HepG2 (cell line): ENCODE data around the gene RABEP1. TPM values are rescaled to one million over a fixed set of nuclear protein-coding genes. Genes with fewer than 3 reads are reported as not detected.

Experiments used
- ATAC-seq: fragments of 200-7000 bp; cut with Tn5 transposase; 3 replicates; pipeline ENCODE4 v1.9.1; 2020; ENCODE audit warnings: mild to moderate bottlenecking, moderate library complexity
- BruUV-seq: library from RNA; stranded (reverse); fragments of 400-500 nt; replicated peaks from 2 replicates; lab custom pipeline; 2021; lab: Mats Ljungman, UMichigan
- CTCF ChIA-PET: fragments of 300-600 bp; formaldehyde crosslinking; extraction: SDS; loops from one replicate; lab custom pipeline; 2021; ENCODE audit warnings: low total read pairs, inconsistent platforms, low intra/inter-chr PET ratio; lab: Yijun Ruan, JAX
- POLR2A ChIA-PET: fragments of 350-600 bp; sonication (Branson Sonifier 250); formaldehyde crosslinking; loops from one replicate; lab custom pipeline; 2020; ENCODE audit warnings: antibody characterized with exemption, inconsistent platforms; lab: Yijun Ruan, JAX
- DNase-seq: peaks from one replicate; pipeline ENCODE4 v3.0.0-alpha.2; 2015; ENCODE audit warnings: low spot score
- FAIRE-seq: peaks from 3 replicates; lab custom pipeline; 2011; peaks lifted over from hg19 to GRCh38; lab: Jason Lieb, UNC
- H2AFZ ChIP-seq: one replicate; pipeline ENCODE4 v1.6.1; 2011; ENCODE audit warnings: low read length, inconsistent platforms
- H3K27ac ChIP-seq: fragments of 300-600 bp; 3 replicates; pipeline ENCODE4 v1.8.0; 2011; ENCODE audit warnings: mixed run types, mild to moderate bottlenecking, mixed read lengths, low read length, inconsistent platforms; ENCODE audit not compliant: insufficient read depth; ENCODE audit errors: extremely low read length
- H3K27me3 ChIP-seq, 2 experiments: fragments of 200-600 bp in 1 of 2; 2 replicates in 1 of 2; 3 replicates in 1 of 2; pipeline versions ENCODE4 v1.6.0 to v1.8.0; 2011; ENCODE audit warnings: low read length in 2 of 2, mild to moderate bottlenecking in 2 of 2, moderate library complexity in 2 of 2, inconsistent platforms in 1 of 2; ENCODE audit not compliant: insufficient read depth in 2 of 2, control insufficient read depth in 1 of 2
- H3K36me3 ChIP-seq, 2 experiments: fragments of 200-600 bp in 1 of 2; replicated peaks in 1 of 2; 2 replicates in 1 of 2; 3 replicates in 1 of 2; pipeline versions ENCODE4 v1.5.1 to v1.8.0; 2011; ENCODE audit warnings: low read length in 2 of 2, inconsistent platforms in 1 of 2; ENCODE audit not compliant: insufficient read depth in 2 of 2, control insufficient read depth in 1 of 2
- H3K4me1 ChIP-seq: 2 replicates; pipeline ENCODE4 v1.5.1; 2012; ENCODE audit warnings: low read length, inconsistent platforms; ENCODE audit not compliant: insufficient read depth
- H3K4me2 ChIP-seq: 2 replicates; pipeline ENCODE4 v1.6.0; 2011; ENCODE audit warnings: low read depth, low read length, inconsistent platforms
- H3K4me3 ChIP-seq, 3 experiments: fragments of 200-600 bp in 1 of 3; sonication (generic), shearing (Covaris generic) in 1 of 3; replicated peaks in 1 of 3; 2 replicates each; pipeline ENCODE4 v1.5.1; 2011 to 2016; ENCODE audit warnings: low read length in 3 of 3, inconsistent platforms in 2 of 3, low read depth in 2 of 3, mild to moderate bottlenecking in 2 of 3, control low read depth in 1 of 3, mixed read lengths in 1 of 3; ENCODE audit not compliant: insufficient read depth in 1 of 3
- H3K79me2 ChIP-seq: one replicate; pipeline ENCODE4 v1.6.1; 2011; ENCODE audit warnings: low read length, inconsistent platforms; ENCODE audit not compliant: insufficient read depth
- H3K9ac ChIP-seq: 2 replicates; pipeline ENCODE4 v1.6.0; 2011; ENCODE audit warnings: mild to moderate bottlenecking, low read depth, low read length, inconsistent platforms; ENCODE audit not compliant: insufficient read depth
- H3K9me3 ChIP-seq: 2 replicates; pipeline ENCODE4 v1.5.1; 2012; ENCODE audit warnings: mild to moderate bottlenecking, low read length
- H4K20me1 ChIP-seq: 2 replicates; pipeline ENCODE4 v1.6.0; 2011; ENCODE audit warnings: inconsistent platforms, mild to moderate bottlenecking, low read length, moderate library complexity; ENCODE audit not compliant: insufficient read depth
- EEA1 ChIP-seq: sonication (generic); formaldehyde crosslinking; IDR thresholded peaks from 2 replicates; pipeline ENCODE4 v1.5.1; 2020; ENCODE audit warnings: mild to moderate bottlenecking, missing genetic modification reagents, borderline replicate concordance
- POGZ ChIP-seq: sonication (generic); formaldehyde crosslinking; IDR thresholded peaks from 2 replicates; pipeline ENCODE4 v1.4.0; 2020; ENCODE audit warnings: mild to moderate bottlenecking, missing genetic modification reagents
- SOX13 ChIP-seq, 3 experiments: fragments of 450-650 bp in 1 of 3; sonication (generic) in 1 of 3; formaldehyde crosslinking in 1 of 3; IDR thresholded peaks in 2 of 3; conservative IDR thresholded peaks in 1 of 3; 2 replicates each; pipeline versions ENCODE4 v1.5.0 to v1.6.1; 2016 to 2020; ENCODE audit warnings: antibody characterized with exemption in 1 of 3, mild to moderate bottlenecking in 1 of 3, missing compliant biosample characterization in 1 of 3, missing genetic modification reagents in 1 of 3, moderate library complexity in 1 of 3
- TRIM22 ChIP-seq: fragments of 450-650 bp; IDR thresholded peaks from 2 replicates; pipeline ENCODE4 v1.6.1; 2017
- ZNF550 ChIP-seq: sonication (generic); formaldehyde crosslinking; IDR thresholded peaks from 2 replicates; pipeline ENCODE4 v1.4.0; 2020; ENCODE audit warnings: mild to moderate bottlenecking, missing genetic modification reagents, borderline replicate concordance
- WGBS: methylation state at CpG from one replicate; pipeline ENCODE4 v1.1.6; 2017; ENCODE audit warnings: low lambda C conversion rate; 5-methylcytosine and 5-hydroxymethylcytosine counted together
- in situ Hi-C: cut with HindIII; loops from 2 replicates; pipeline ENCODE4 v1.10.0; 2017; ENCODE audit warnings: low pct_unique_long_range_greater_than_20kb; ENCODE audit not compliant: extremely low pct_ligation_motif_present
- intact Hi-C: fragments of 100-400 bp; cut with micrococcal nuclease; formaldehyde crosslinking; loops from one replicate; pipeline ENCODE4 v1.10.0; 2022; ENCODE audit not compliant: unreplicated experiment
- polyA plus RNA-seq, 8 experiments: library from polyadenylated mRNA; depleted of rRNA in 3 of 8; stranded (reverse) in 7 of 8; unstranded in 1 of 8; fragments of >200 nt; fragmentation: Illumina TruSeq in 4 of 8; extraction: Trizol in 4 of 8; gene quantifications; 2 replicates each; pipeline versions ENCODE4 v1.2.1 to v1.2.3, GENCODE V29; 2011 to 2016; ENCODE audit warnings: low read depth in 4 of 8, missing spikeins in 1 of 8, mixed read lengths in 1 of 8; ENCODE audit not compliant: insufficient read depth in 1 of 8
- total RNA-seq, 5 experiments: library from RNA; depleted of rRNA; stranded (reverse); fragments of >200 nt; fragmentation: Illumina TruSeq; extraction: Trizol; gene quantifications; 2 replicates each; pipeline ENCODE4 v1.2.3, GENCODE V29; 2016; ENCODE audit warnings: low read depth in 1 of 5

The RABEP1 gene
- total and polyA plus RNA-seq, 2 of the 13 experiments (the other 11 are each of a cell fraction or from before 2014, with no cell fraction given) = 13.7 to 41.5 TPM

GRCh38 chr17:5260542-5260941 lies 21.5 kb upstream of the RABEP1 start:
- no peaks in the 10 kb centered on the region for H3K79me2 ChIP-seq
- ATAC-seq (no peak), FAIRE-seq (no peak), DNase-seq (no peak)
- no peak for TF ChIP-seq EEA1 (CRISPR knock-in tag)
- no peaks in the 10 kb centered on the region for H3K36me3 ChIP-seq
- no peaks in the 10 kb centered on the region; the same call in 1 of the 2 replicates for H4K20me1 ChIP-seq
- 100% methylated on average over 1 of the region's 1 CpG for WGBS
- no peak overlapping the region for H3K27ac ChIP-seq
- H3K27me3 ChIP-seq = peaks cover 0 to 4% of the 10 kb centered on the region in 2 experiments; a peak in 1 of 5 replicates
- CTCF ChIA-PET = no interaction called here
- intact Hi-C loops (no loop called here), in situ Hi-C loops (no loop called here)
- no TSS peak for BruUV-seq
- no peak overlapping the region for H3K4me3 ChIP-seq
- POLR2A ChIA-PET = no interaction called here
- no peak overlapping the region for H3K9ac ChIP-seq
- no peak overlapping the region for H2AFZ ChIP-seq
- H3K9me3 ChIP-seq = no peaks in the 10 kb centered on the region
- peaks cover 30% of the 10 kb centered on the region for H3K4me1 ChIP-seq
- no peak overlapping the region for H3K4me2 ChIP-seq

DNA sequence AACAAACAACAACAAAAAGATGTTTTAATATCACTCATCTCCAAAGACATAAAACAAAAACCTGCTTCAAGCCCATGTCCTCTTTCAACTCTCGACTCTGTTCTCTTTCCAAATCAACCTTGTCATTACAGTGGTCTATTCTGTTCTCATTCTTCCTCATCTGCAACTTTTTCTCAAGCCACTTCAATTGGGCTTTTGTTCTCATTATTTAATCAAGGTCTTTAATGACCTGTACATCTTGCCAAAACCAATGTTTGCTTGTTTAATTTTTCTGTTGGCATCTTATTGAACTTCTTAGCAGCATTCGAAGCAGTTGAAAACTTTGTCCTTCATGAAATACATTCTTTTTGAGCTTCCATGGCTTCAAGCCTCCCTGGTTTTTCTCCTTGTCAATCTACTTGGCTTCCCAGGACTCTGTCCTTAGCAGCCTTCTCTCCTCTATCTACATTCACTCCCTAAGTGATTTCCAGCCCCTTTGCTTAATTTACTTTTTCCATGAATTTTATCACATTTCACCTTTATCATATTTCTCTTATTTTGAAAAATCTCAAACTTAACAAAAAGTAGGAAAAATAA lies 19.6 kb upstream of the RABEP1 start:
- FAIRE-seq (no peak), ATAC-seq (no peak), DNase-seq (no peak)
- WGBS = 0% methylated on average over 2 of the region's 2 CpGs
- Histone ChIP-seq H4K20me1 (no peaks in the 10 kb centered on the region; the same call in 1 of the 2 replicates), H3K79me2 (no peaks in the 10 kb centered on the region), H2AFZ (no peak overlapping the region), H3K36me3 (no peaks in the 10 kb centered on the region)
- POLR2A ChIA-PET = interaction anchor here (0.9 kb wide), 1 partner anchor 19 kb away, joined by 3 read pairs; no protein-coding TSS in a partner anchor
- intact Hi-C loops = no loop called here
- TF ChIP-seq POGZ (no peak), TRIM22 (no peak), ZNF550 (CRISPR knock-in tag) (no peak), SOX13 (IDR thresholded peaks at IDR 0.05) (no peak), SOX13 (CRISPR knock-in tag; conservative IDR thresholded peaks at IDR 0.05 in 1 of 2, IDR thresholded peaks at IDR 0.05 in 1 of 2) (0 out of 4 replicates have a peak, but pooled peaks of 1 of the 2 experiments have one; percentile 8)
- TF ChIP-seq, all 625 proteins: peak for 1
- in situ Hi-C loops = no loop called here
- CTCF ChIA-PET = no interaction called here
- Histone ChIP-seq H3K27ac (no peak overlapping the region), H3K9ac (no peak overlapping the region), H3K4me2 (no peak overlapping the region; the same call in 1 of the 2 replicates), H3K4me3 (no peak overlapping the region), H3K9me3 (no peaks in the 10 kb centered on the region), H3K4me1 (peaks cover 31% of the 10 kb centered on the region), H3K27me3 (no peaks in the 10 kb centered on the region; a peak in 1 of 5 replicates)
- no TSS peak for BruUV-seq
